Measurements from ENCODE around the gene PTPRK. TPM values are rescaled to one million over a fixed set of nuclear protein-coding genes. Genes with fewer than 3 reads are reported as not detected.

Gene PTPRK
- polyA plus RNA-seq, 1 donor (not counting 4 experiments of a cell fraction or from before 2014, with no cell fraction given): 52.7 TPM

DNA sequence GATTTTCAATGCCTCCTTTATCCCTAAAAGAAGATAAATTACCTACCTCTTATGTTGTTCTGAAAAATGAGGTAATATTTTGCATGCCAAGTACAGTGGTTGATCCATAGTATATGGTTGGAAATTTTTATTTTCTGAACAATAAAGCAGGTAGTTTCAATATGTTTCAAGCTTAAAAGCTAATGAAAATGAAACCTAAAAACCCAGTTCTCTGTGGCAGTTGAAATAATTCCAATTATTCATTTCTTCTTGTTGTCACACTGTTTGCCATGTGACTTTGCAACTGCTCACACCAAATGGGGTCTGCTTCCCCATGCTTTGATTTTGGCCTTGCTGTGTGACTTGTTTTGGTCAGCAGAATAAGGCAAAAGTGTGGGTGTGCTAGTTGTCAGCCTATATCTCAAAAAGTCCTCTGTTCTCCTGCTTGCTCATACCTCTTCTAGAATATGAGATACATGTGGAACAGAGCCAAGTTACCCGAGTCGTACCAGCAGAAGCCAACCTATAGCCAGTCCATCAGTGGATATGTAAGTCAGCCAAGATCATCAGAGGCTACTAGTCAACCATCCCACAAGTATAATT is 422.3 kb downstream of the PTPRK start:
- Histone ChIP-seq H3K4me1 (ENCODE audit: control insufficient read depth, extremely low read depth, insufficient read depth, low read length) (no peaks in the 10 kb centered on the region), H4K20me1 (ENCODE audit: control insufficient read depth, extremely low read depth, insufficient read depth, low read length) (no peaks in the 10 kb centered on the region), H3K9me1 (ENCODE audit: control insufficient read depth, extremely low read depth, insufficient read depth, low read length) (no peaks in the 10 kb centered on the region), H3K9me3 (ENCODE audit: control insufficient read depth, low read depth, low read length) (no peaks in the 10 kb centered on the region), H3K9ac (ENCODE audit: control insufficient read depth, extremely low read depth, insufficient read depth, low read length) (no peak overlapping the region), H3K27me3 (ENCODE audit: control insufficient read depth, extremely low read depth, insufficient read depth, low read length) (no peaks in the 10 kb centered on the region), H3K27ac (ENCODE audit: control insufficient read depth, insufficient read depth, low read length) (no peak overlapping the region), H2AFZ (ENCODE audit: control insufficient read depth, low read length) (no peak overlapping the region), H3K79me2 (ENCODE audit: control insufficient read depth, insufficient read depth, low read length) (no peaks in the 10 kb centered on the region), H3K4me3 (ENCODE audit: control insufficient read depth in 2 of 3, extremely low read depth in 1 of 3, insufficient read depth in 2 of 3, low read depth in 1 of 3, low read length in 3 of 3) (no peak overlapping the region), H3K36me3 (ENCODE audit: control insufficient read depth in 2 of 2, extremely low read depth in 1 of 2, insufficient read depth in 2 of 2, low read length in 2 of 2) (no peaks in the 10 kb centered on the region), H3K4me2 (ENCODE audit: control insufficient read depth, extremely low read depth, insufficient read depth, low read depth, low read length) (no peak overlapping the region)
- FAIRE-seq (peak; percentile 65), DNase-seq (ENCODE audit: low read depth, low spot score) (no peak)
- dilution Hi-C loops (cut with MboI; ENCODE audit: extremely low pct_ligation_motif_present, low sequenced_read_pairs): no loop called here
- no peak for TF ChIP-seq CTCF (optimal IDR thresholded peaks at IDR 0.05 in 1 of 3, IDR thresholded peaks at IDR 0.05 in 1 of 3, conservative IDR thresholded peaks at IDR 0.05 in 1 of 3; ENCODE audit: extremely low read depth in 1 of 3, insufficient read depth in 2 of 3, low read length in 3 of 3)
- no peak for TF ChIP-seq EZH2 (IDR thresholded peaks at IDR 0.05; ENCODE audit: low read length)

DNA sequence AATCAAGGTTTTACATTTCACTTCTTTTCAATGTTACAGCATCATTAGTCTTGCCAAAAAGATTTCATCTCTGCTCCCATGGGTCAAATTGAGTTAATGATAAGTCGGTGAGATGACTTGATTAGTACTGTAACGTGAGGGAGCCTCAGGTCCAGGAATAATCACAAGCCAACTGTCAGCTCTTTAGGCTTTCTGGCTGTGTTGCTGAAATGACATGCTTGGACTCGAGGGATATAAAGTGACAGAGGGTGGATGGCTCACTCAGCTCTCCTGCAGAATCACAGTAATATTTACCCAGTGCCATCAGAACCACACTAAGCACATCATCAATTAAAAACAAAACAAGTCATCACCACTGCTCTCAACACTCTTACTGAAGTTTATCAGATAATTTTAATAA is 423.4 kb downstream of the PTPRK start:
- TF ChIP-seq EZH2 (IDR thresholded peaks at IDR 0.05; ENCODE audit: low read length): no peak
- TF ChIP-seq CTCF (optimal IDR thresholded peaks at IDR 0.05 in 1 of 3, IDR thresholded peaks at IDR 0.05 in 1 of 3, conservative IDR thresholded peaks at IDR 0.05 in 1 of 3; ENCODE audit: extremely low read depth in 1 of 3, insufficient read depth in 2 of 3, low read length in 3 of 3): no peak
- Histone ChIP-seq H3K4me3 (ENCODE audit: control insufficient read depth in 2 of 3, extremely low read depth in 1 of 3, insufficient read depth in 2 of 3, low read depth in 1 of 3, low read length in 3 of 3) (no peak overlapping the region), H2AFZ (ENCODE audit: control insufficient read depth, low read length) (no peak overlapping the region), H3K9me1 (ENCODE audit: control insufficient read depth, extremely low read depth, insufficient read depth, low read length) (no peaks in the 10 kb centered on the region), H3K36me3 (ENCODE audit: control insufficient read depth in 2 of 2, extremely low read depth in 1 of 2, insufficient read depth in 2 of 2, low read length in 2 of 2) (no peaks in the 10 kb centered on the region), H3K79me2 (ENCODE audit: control insufficient read depth, insufficient read depth, low read length) (no peaks in the 10 kb centered on the region), H4K20me1 (ENCODE audit: control insufficient read depth, extremely low read depth, insufficient read depth, low read length) (no peaks in the 10 kb centered on the region), H3K9ac (ENCODE audit: control insufficient read depth, extremely low read depth, insufficient read depth, low read length) (no peak overlapping the region), H3K27ac (ENCODE audit: control insufficient read depth, insufficient read depth, low read length) (no peak overlapping the region), H3K4me1 (ENCODE audit: control insufficient read depth, extremely low read depth, insufficient read depth, low read length) (no peaks in the 10 kb centered on the region), H3K27me3 (ENCODE audit: control insufficient read depth, extremely low read depth, insufficient read depth, low read length) (no peaks in the 10 kb centered on the region), H3K4me2 (ENCODE audit: control insufficient read depth, extremely low read depth, insufficient read depth, low read depth, low read length) (no peak overlapping the region), H3K9me3 (ENCODE audit: control insufficient read depth, low read depth, low read length) (no peaks in the 10 kb centered on the region)
- dilution Hi-C loops (cut with MboI; ENCODE audit: extremely low pct_ligation_motif_present, low sequenced_read_pairs): no loop called here
- FAIRE-seq (peak; percentile 17), DNase-seq (ENCODE audit: low read depth, low spot score) (no peak)

All from keratinocyte (primary cell).